Measurements from ENCODE around the gene CREB3L2. TPM values are rescaled to one million over a fixed set of nuclear protein-coding genes. Genes with fewer than 3 reads are reported as not detected.

The CREB3L2 gene
- total and polyA plus RNA-seq, 9 donors: 21.2 to 110 (median 80.8) TPM

GRCh38 chr7:137925754-137926153, 76.1 kb downstream of the CREB3L2 start:
- no peak for TF ChIP-seq POLR2A (IDR thresholded peaks at IDR 0.05)
- TF ChIP-seq EP300 (IDR thresholded peaks at IDR 0.05): no peak
- no peak for TF ChIP-seq CTCF (IDR thresholded peaks at IDR 0.05)
- H3K4me1 ChIP-seq (ENCODE audit: insufficient read depth): peaks cover 6% of the 10 kb centered on the region
- no peak for DNase-seq
- H3K4me3 ChIP-seq: no peak overlapping the region
- H3K36me3 ChIP-seq: no peaks in the 10 kb centered on the region
- WGBS, 3 donors: 62 to 88% (median 70%) methylated on average over 4 of the region's 4 CpGs
- no peaks in the 10 kb centered on the region for H3K9me3 ChIP-seq
- H3K27ac ChIP-seq: no peak overlapping the region
- H3K27me3 ChIP-seq: no peaks in the 10 kb centered on the region
- intact Hi-C loops (cut with DNase I): no loop called here

- DNase-seq: no peak
- Histone ChIP-seq H3K4me3 (no peak overlapping the region), H3K27ac (no peak overlapping the region), H3K4me1 (ENCODE audit: insufficient read depth) (peaks cover 6% of the 10 kb centered on the region), H3K36me3 (no peaks in the 10 kb centered on the region), H3K27me3 (no peaks in the 10 kb centered on the region), H3K9me3 (no peaks in the 10 kb centered on the region)
- intact Hi-C loops (cut with DNase I): no loop called here
- TF ChIP-seq POLR2A (IDR thresholded peaks at IDR 0.05) (no peak), CTCF (IDR thresholded peaks at IDR 0.05) (no peak), EP300 (IDR thresholded peaks at IDR 0.05) (no peak)
Observed at GRCh38 chr7:137925091-137925490, 76.8 kb downstream of the CREB3L2 start.

DNA sequence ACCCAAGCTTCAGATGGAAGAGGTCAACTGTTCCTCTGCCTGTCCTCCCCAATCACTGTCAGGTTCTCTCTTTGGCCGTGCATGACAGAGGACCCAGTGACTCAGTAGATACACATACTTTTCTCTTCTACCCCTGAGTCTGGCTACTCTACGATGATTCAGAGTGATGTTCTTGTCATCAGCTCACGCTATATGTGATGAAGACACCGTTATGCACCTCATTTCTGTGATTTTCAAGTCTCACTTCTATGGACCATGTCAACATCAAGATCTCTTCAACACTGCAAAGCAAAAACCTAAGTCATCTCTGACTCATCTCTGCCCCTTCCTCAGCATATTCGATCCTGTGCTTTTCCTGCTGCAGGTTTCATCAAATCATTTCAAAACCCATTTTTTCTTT, 78.5 kb downstream of the CREB3L2 start:
- no peaks in the 10 kb centered on the region for H3K36me3 ChIP-seq
- intact Hi-C loops (cut with DNase I): no loop called here
- peaks cover 3% of the 10 kb centered on the region for H3K4me1 ChIP-seq (ENCODE audit: insufficient read depth)
- WGBS, 3 donors: 89 to 92% (median 90%) methylated on average over 5 of the region's 5 CpGs
- no peak overlapping the region for H3K27ac ChIP-seq
- no peak overlapping the region for H3K4me3 ChIP-seq
- H3K9me3 ChIP-seq: no peaks in the 10 kb centered on the region
- no peak for TF ChIP-seq POLR2A (IDR thresholded peaks at IDR 0.05)
- DNase-seq: no peak
- H3K27me3 ChIP-seq: no peaks in the 10 kb centered on the region

- no peak overlapping the region for H3K27ac ChIP-seq
- intact Hi-C loops (cut with DNase I): no loop called here
- no peaks in the 10 kb centered on the region for H3K4me1 ChIP-seq (ENCODE audit: insufficient read depth)
Observed at GRCh38 chr7:137920637-137921399, 81.1 kb downstream of the CREB3L2 start.

More at GRCh38 chr7:137920637-137921399, 81.1 kb downstream of the CREB3L2 start:
- 28 to 47% (median 45%) methylated on average over 6 of the region's 6 CpGs for WGBS, 3 donors
- H3K4me3 ChIP-seq: no peak overlapping the region
- no peaks in the 10 kb centered on the region for H3K9me3 ChIP-seq
- no peaks in the 10 kb centered on the region for H3K27me3 ChIP-seq
- TF ChIP-seq CTCF (IDR thresholded peaks at IDR 0.05): no peak
- TF ChIP-seq POLR2A (IDR thresholded peaks at IDR 0.05): no peak
- TF ChIP-seq EP300 (IDR thresholded peaks at IDR 0.05): no peak
- peak in 1 of 5 donors; percentile 40 for DNase-seq
- no peaks in the 10 kb centered on the region for H3K36me3 ChIP-seq

Data from ovary (tissue), 9 donors.